ENCODE results near the gene CCNI. TPM values are rescaled to one million over a fixed set of nuclear protein-coding genes. Genes with fewer than 3 reads are reported as not detected.

The CCNI gene
- total RNA-seq, 2 donors from 2014 or later, result 159 to 260 TPM

GRCh38 chr4:77045490-77045889, 30.3 kb downstream of the CCNI start:
- Histone ChIP-seq H3K27ac (no peak overlapping the region), H3K27me3 (no peaks in the 10 kb centered on the region), H3K4me1 (no peaks in the 10 kb centered on the region), H3K9ac (ENCODE audit: low read depth in 2 of 2, low read length in 2 of 2) (no peak overlapping the region), H3K4me3 (no peak overlapping the region), H3K9me3 (no peaks in the 10 kb centered on the region), H3K36me3 (peaks cover 6% of the 10 kb centered on the region)
- no peak for DNase-seq
- intact Hi-C loops (cut with DNase I), result loop anchor here (5.0 to 10.0 kb wide), 2 partner anchors 281 to 533 kb away; no protein-coding TSS in a partner anchor
- TF ChIP-seq, protein P1, sequence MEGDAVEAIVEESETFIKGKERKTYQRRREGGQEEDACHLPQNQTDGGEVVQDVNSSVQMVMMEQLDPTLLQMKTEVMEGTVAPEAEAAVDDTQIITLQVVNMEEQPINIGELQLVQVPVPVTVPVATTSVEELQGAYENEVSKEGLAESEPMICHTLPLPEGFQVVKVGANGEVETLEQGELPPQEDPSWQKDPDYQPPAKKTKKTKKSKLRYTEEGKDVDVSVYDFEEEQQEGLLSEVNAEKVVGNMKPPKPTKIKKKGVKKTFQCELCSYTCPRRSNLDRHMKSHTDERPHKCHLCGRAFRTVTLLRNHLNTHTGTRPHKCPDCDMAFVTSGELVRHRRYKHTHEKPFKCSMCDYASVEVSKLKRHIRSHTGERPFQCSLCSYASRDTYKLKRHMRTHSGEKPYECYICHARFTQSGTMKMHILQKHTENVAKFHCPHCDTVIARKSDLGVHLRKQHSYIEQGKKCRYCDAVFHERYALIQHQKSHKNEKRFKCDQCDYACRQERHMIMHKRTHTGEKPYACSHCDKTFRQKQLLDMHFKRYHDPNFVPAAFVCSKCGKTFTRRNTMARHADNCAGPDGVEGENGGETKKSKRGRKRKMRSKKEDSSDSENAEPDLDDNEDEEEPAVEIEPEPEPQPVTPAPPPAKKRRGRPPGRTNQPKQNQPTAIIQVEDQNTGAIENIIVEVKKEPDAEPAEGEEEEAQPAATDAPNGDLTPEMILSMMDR (IDR thresholded peaks at IDR 0.05), result no peak

DNA sequence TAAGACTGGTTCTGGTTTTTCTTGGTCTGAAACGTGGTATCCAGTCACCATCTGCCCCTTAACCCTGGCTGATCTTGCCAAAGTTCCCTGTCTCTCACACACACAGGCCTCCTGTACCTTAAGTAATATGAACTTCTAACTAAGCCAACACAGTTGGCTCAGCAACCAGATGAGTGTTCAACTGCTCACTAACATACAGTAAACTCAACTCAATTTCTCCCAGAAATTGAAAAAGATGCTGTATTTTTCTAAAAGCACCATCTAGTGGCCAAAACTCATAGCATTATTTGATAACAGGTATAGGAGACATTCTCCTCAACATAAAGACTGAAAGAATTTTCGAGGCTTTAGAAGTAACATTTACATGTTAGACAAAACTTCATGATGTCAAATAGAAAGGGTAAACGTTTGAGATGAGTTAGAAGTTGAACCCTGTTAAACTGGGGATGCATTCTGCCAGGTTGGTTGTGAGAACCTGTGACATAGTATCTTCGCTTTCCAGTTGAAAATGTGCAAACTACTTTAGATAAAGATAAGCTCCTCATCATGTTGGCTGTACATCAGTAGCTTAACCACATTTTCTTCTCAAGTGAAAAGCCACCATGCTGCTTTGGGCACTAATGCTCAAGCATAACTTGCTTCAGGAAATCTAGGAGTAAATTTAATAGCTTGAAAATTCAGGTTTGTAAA, 31.2 kb downstream of the CCNI start:
- intact Hi-C loops (cut with DNase I), result loop anchor here (5.0 to 10.0 kb wide), 3 partner anchors 92 to 532 kb away; no protein-coding TSS in a partner anchor
- Histone ChIP-seq H3K4me3 (no peak overlapping the region), H3K27me3 (no peaks in the 10 kb centered on the region), H3K9me3 (no peaks in the 10 kb centered on the region), H3K9ac (ENCODE audit: low read depth in 2 of 2, low read length in 2 of 2) (no peak overlapping the region), H3K36me3 (peaks cover 6% of the 10 kb centered on the region), H3K27ac (no peak overlapping the region), H3K4me1 (no peaks in the 10 kb centered on the region)
- TF ChIP-seq, protein P1 (IDR thresholded peaks at IDR 0.05), result peak; percentile 40
- no peak for DNase-seq

DNA sequence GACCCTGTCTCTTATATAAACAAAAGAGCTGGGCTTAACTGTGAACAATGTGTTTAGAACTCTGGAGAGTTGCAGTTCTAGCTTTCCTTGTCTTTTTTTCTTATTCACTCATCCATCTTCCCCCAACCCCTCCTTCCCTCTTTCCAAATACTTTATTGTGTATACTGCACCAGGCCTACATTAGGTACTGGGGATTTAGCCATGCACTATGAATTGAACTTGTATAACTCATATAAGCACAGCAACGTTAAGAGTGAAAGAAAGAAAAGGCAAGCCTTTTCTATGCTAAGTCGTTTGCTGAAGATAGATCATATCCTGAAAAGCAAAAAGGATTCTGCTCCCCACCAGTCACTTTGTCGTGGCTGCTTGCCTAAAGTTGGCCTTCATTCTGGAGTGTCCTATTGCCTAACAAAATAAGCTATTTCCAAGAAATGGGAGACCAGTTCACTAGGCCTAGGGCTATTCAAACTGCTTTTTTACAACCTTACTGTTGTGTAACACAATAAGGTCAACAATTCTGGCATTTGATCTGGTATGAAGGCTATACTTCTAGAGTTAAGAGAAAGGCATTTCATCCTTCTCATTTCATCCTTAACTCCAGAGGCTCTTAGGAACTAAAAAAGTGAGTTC, 32.2 kb downstream of the CCNI start:
- no peak overlapping the region for H3K9ac ChIP-seq (ENCODE audit: low read depth in 2 of 2, low read length in 2 of 2)
- H3K9me3 ChIP-seq, result no peaks in the 10 kb centered on the region
- TF ChIP-seq, protein P1 (IDR thresholded peaks at IDR 0.05), result no peak
- no peak overlapping the region for H3K4me3 ChIP-seq
- no peak overlapping the region for H3K27ac ChIP-seq
- H3K27me3 ChIP-seq, result no peaks in the 10 kb centered on the region
- no peak for DNase-seq
- no peaks in the 10 kb centered on the region for H3K4me1 ChIP-seq
- intact Hi-C loops (cut with DNase I), result loop anchor here (5.0 to 10.0 kb wide), 2 partner anchors 91 to 279 kb away; no protein-coding TSS in a partner anchor
- peaks cover 6% of the 10 kb centered on the region for H3K36me3 ChIP-seq

DNA sequence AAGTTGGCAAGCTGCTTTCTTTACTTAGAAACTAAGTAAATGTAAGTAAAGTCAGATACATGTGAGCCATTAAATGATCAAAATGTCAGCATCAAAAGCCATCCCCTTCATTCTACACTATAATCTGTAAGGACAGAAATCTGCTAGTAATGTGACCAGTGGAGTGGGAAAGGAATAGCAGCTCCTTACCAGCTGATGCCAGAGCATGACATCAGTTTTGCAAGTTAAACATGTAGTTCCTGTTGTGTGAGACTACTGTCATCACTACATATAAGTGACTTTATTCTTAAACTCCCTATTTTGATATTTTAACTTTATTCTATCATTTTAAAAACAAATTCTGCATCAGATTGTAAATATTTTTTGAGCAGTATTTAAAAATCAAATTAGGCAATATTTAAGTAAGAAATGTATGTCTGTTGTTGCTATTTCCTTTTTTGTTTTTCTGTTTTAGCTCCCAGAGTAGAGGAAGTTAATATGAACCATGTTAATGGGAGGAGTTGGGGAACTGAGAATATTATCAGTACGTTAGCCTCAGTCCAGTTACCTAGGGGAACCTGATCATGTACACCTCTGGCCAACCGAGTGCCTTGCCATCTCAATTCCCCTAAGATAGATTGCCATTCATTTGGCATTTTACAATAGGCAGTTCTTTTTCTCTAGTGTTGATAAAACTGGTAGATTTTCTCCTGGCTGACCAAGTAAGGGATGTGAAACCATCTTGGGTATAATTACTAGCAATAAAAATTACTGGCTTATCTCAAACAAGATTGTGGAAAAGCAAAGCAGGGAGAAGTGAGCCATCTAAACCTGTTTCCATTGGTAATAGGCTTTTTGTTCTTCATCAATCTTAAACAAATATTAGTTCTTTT, 34.7 kb downstream of the CCNI start:
- Histone ChIP-seq H3K27me3 (no peaks in the 10 kb centered on the region), H3K36me3 (no peaks in the 10 kb centered on the region), H3K4me3 (no peak overlapping the region), H3K27ac (no peak overlapping the region), H3K9me3 (no peaks in the 10 kb centered on the region), H3K4me1 (no peaks in the 10 kb centered on the region), H3K9ac (ENCODE audit: low read depth in 2 of 2, low read length in 2 of 2) (no peak overlapping the region)
- intact Hi-C loops (cut with DNase I), result loop anchor here (5.0 to 10.0 kb wide), 2 partner anchors 89 to 276 kb away; no protein-coding TSS in a partner anchor
- no peak for DNase-seq
- TF ChIP-seq, protein P1 (IDR thresholded peaks at IDR 0.05), result no peak

GRCh38 chr4:77040270-77040669, 35.5 kb downstream of the CCNI start:
- H3K27ac ChIP-seq, result no peak overlapping the region
- no peaks in the 10 kb centered on the region for H3K9me3 ChIP-seq
- H3K9ac ChIP-seq (ENCODE audit: low read depth in 2 of 2, low read length in 2 of 2), result no peak overlapping the region
- DNase-seq, result no peak
- TF ChIP-seq, protein P1 (IDR thresholded peaks at IDR 0.05), result no peak
- no peaks in the 10 kb centered on the region for H3K27me3 ChIP-seq
- H3K4me1 ChIP-seq, result no peaks in the 10 kb centered on the region
- intact Hi-C loops (cut with DNase I), result loop anchor here (5.0 to 10.0 kb wide), 2 partner anchors 88 to 275 kb away; no protein-coding TSS in a partner anchor
- H3K36me3 ChIP-seq, result no peaks in the 10 kb centered on the region
- H3K4me3 ChIP-seq, result no peak overlapping the region
